Uterus (tissue), 4 donors: Measurements from ENCODE around the gene RAB26. TPM values are rescaled to one million over a fixed set of nuclear protein-coding genes. Genes with fewer than 3 reads are reported as not detected.
"Not testable (repeated sequence)": the region's sequence is repeated elsewhere in the genome, so short reads cannot be mapped to it uniquely, and the experiment has no call there.

Experiments used
- DNase-seq, 2 donors: peaks; one replicate each; pipeline ENCODE4 v3.0.0-alpha.2; 2019 to 2020
- H3K27ac ChIP-seq, 2 donors: fragments of 200-600 bp; sonication (generic); 1 replicate in 1 of 2; 2 replicates in 1 of 2; pipeline ENCODE4 v1.5.1; 2016 to 2018
- H3K27me3 ChIP-seq, 2 donors: fragments of 200-600 bp; sonication (generic); one replicate each; pipeline ENCODE4 v1.5.1; 2018 to 2019; ENCODE audit warnings: control low read depth in 1 of 2
- H3K36me3 ChIP-seq, 2 donors: fragments of 200-600 bp; sonication (generic); one replicate each; pipeline ENCODE4 v1.5.1; 2019; ENCODE audit warnings: control low read depth in 1 of 2
- H3K4me1 ChIP-seq, 2 donors: fragments of 200-600 bp; sonication (generic); one replicate each; pipeline ENCODE4 v1.5.1; 2018 to 2019; ENCODE audit warnings: control low read depth in 1 of 2
- H3K4me3 ChIP-seq, 2 donors: fragments of 200-600 bp; sonication (generic); 1 replicate in 1 of 2; 2 replicates in 1 of 2; pipeline ENCODE4 v1.5.1; 2018 to 2019; ENCODE audit warnings: mild to moderate bottlenecking in 1 of 2
- H3K9me3 ChIP-seq, 2 donors: fragments of 200-600 bp; sonication (generic); one replicate each; pipeline ENCODE4 v1.5.1; 2019; ENCODE audit warnings: control low read depth in 1 of 2
- POLR2A ChIP-seq, 2 donors: fragments of 450-650 bp; IDR thresholded peaks; one replicate each; pipeline ENCODE4 v1.6.1; 2016; ENCODE audit warnings: antibody characterized with exemption in 2 of 2, mild to moderate bottlenecking in 1 of 2, moderate library complexity in 1 of 2
- intact Hi-C: fragments of 100-400 bp; cut with DNase I; formaldehyde crosslinking; loops from one replicate; pipeline ENCODE4 v1.15.1; 2023; ENCODE audit warnings: low total_unique reads
- total RNA-seq, 4 donors: library from RNA; depleted of rRNA in 3 of 4; stranded (reverse); fragments of >200 nt in 3 of 4; gene quantifications; one replicate each; pipeline versions ENCODE4 v1.1.0 to v1.2.4, GENCODE V29; 2014 to 2023
- donor health status: DM: yes; HTN: yes; CAD: no.

RAB26 gene
- total RNA-seq, 4 donors from 2014 or later: 0.21 TPM; not detected in 3

GRCh38 chr16:2124694-2125444 lies 23.6 kb upstream of the RAB26 start:
- peak overlapping the region; percentile 34 to 41 for H3K4me3 ChIP-seq
- intact Hi-C loops, H3K36me3 ChIP-seq, H3K27me3 ChIP-seq, H3K9me3 ChIP-seq: not testable (repeated sequence)
- peak; percentile 87 to 91 for DNase-seq
- peak overlapping the region; percentile 98 for H3K27ac ChIP-seq
- peak; percentile 66 to 71 for TF ChIP-seq POLR2A (IDR thresholded peaks at IDR 0.05)
- H3K4me1 ChIP-seq: peaks cover 0 to 42% of the 10 kb centered on the region in 2 donors

GRCh38 chr16:2125609-2126008 lies 22.8 kb upstream of the RAB26 start:
- intact Hi-C loops, H3K9me3 ChIP-seq, H3K36me3 ChIP-seq, H3K27me3 ChIP-seq: not testable (repeated sequence)
- H3K4me1 ChIP-seq: peaks cover 0 to 49% of the 10 kb centered on the region in 2 donors
- peak overlapping the region; percentile 34 to 41 for H3K4me3 ChIP-seq
- peak overlapping the region; percentile 98 for H3K27ac ChIP-seq
- DNase-seq: peak in 1 of 2 donors; percentile 46

- H3K27me3 ChIP-seq, H3K36me3 ChIP-seq, H3K4me3 ChIP-seq, H3K9me3 ChIP-seq, intact Hi-C loops: not testable (repeated sequence)
- peak in 1 of 2 donors; percentile 50 for DNase-seq
- peak overlapping the region; percentile 98 for H3K27ac ChIP-seq
- H3K4me1 ChIP-seq: peaks cover 0 to 50% of the 10 kb centered on the region in 2 donors
Measured at GRCh38 chr16:2126161-2126743, 22.2 kb upstream of the RAB26 start.

- Histone ChIP-seq H3K27ac (peak overlapping the region; percentile 98), H3K4me1 (peaks cover 0 to 50% of the 10 kb centered on the region in 2 donors), H3K4me3 (peak overlapping the region in 1 of 2 donors; percentile 1)
- H3K27me3 ChIP-seq, H3K36me3 ChIP-seq, intact Hi-C loops, H3K9me3 ChIP-seq: not testable (repeated sequence)
- peak; percentile 56 to 59 for DNase-seq
Measured at GRCh38 chr16:2126928-2127556, 21.4 kb upstream of the RAB26 start.

DNA sequence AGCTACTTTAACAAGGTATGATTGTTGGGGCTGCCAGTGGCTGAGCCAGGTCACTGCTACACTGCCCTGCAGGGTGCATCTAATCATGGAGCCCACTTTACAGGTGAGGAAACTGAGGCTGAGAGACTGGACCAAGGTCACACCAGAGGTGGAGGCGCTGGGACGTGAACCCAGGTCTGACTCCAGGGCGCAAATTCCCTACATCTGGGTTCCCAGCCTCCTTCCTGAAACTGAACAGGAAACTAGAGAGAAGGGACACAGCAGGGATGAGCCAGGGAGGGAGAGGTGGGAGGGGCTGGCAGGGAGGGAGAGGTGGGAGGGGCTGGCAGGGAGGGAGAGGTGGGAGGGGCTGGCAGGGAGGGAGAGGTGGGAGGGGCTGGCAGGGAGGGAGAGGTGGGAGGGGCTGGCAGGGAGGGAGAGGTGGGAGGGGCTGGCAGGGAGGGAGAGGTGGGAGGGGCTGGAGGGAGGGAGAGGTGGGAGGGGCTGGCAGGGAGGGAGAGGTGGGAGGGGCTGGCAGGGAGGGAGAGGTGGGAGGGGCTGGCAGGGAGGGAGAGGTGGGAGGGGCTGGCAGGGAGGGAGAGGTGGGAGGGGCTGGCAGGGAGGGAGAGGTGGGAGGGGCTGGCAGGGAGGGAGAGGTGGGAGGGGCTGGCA lies 20.7 kb upstream of the RAB26 start:
- Histone ChIP-seq H3K27ac (peak overlapping the region; percentile 98), H3K4me1 (peaks cover 0 to 44% of the 10 kb centered on the region in 2 donors), H3K4me3 (peak overlapping the region in 1 of 2 donors; percentile 1)
- intact Hi-C loops, H3K9me3 ChIP-seq, H3K36me3 ChIP-seq, H3K27me3 ChIP-seq: not testable (repeated sequence)
- DNase-seq: peak; percentile 68 to 73

DNA sequence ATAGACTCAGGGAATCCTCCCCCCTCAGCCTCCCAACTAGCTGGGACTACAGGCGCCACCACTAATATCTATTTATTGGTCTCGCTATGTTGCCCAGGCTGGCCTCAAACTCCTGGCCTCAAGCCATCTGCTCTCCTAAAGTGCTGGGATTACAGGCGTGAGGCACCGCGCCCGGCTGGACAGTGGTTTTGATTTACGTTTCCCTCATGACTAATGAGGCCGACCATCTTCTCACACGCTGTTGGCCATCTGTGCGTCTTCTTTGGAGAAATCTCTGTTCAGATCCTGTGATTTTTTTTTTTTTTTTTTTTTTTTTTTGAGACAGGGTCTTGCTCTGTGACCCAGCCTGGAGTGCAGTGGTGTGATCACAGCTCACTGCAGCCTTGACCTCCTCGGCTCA lies 19.2 kb upstream of the RAB26 start:
- DNase-seq: peak; percentile 73 to 78
- H3K36me3 ChIP-seq, H3K4me3 ChIP-seq, intact Hi-C loops, H3K9me3 ChIP-seq, H3K27me3 ChIP-seq: not testable (repeated sequence)
- peak overlapping the region; percentile 60 to 80 for H3K27ac ChIP-seq
- H3K4me1 ChIP-seq: peaks cover 0 to 33% of the 10 kb centered on the region in 2 donors

- H3K9me3 ChIP-seq, intact Hi-C loops, H3K27me3 ChIP-seq, H3K36me3 ChIP-seq, DNase-seq: not testable (repeated sequence)
- Histone ChIP-seq H3K4me3 (peak overlapping the region in 1 of 2 donors; percentile 16), H3K27ac (peak overlapping the region; percentile 60 to 70), H3K4me1 (peaks cover 0 to 31% of the 10 kb centered on the region in 2 donors)
Measured at GRCh38 chr16:2129890-2130447, 18.5 kb upstream of the RAB26 start.

- H3K36me3 ChIP-seq, H3K4me1 ChIP-seq, H3K27me3 ChIP-seq, DNase-seq, H3K9me3 ChIP-seq, intact Hi-C loops: not testable (repeated sequence)
- peak overlapping the region in 1 of 2 donors; percentile 15 for H3K4me3 ChIP-seq
- H3K27ac ChIP-seq: peak overlapping the region; percentile 36 to 71
Measured at GRCh38 chr16:2133797-2134196, 14.6 kb upstream of the RAB26 start.

DNA sequence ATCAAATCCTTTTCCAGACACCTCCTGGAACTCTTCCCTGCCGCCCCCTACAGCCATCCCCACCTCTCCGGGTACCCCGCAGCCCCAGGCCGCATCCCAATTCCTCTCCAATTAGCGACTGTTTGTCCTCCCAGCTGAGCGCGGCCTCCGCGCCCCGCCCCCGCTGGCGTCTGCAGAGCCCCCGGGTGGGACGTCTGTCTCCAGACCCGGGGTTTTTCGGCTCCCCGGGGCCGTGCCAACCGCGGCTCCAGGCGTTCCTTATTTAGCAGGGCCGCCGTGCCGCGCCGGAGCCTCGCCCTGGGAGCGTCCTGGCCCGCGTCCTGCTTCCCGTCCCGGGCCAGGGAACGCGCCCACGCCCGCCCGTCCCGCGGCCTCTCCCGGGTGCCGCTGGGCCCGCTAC lies 13.4 kb upstream of the RAB26 start:
- H3K36me3 ChIP-seq, intact Hi-C loops, H3K9me3 ChIP-seq, H3K4me1 ChIP-seq, H3K27me3 ChIP-seq: not testable (repeated sequence)
- DNase-seq: peak in 1 of 2 donors; percentile 67
- Histone ChIP-seq H3K27ac (peak overlapping the region; percentile 80 to 83), H3K4me3 (peak overlapping the region; percentile 34 to 84)
